ENCODE data around the gene ZNF304. TPM values are rescaled to one million over a fixed set of nuclear protein-coding genes. Genes with fewer than 3 reads are reported as not detected.

The ZNF304 gene
- total and polyA plus RNA-seq, 2 of the 4 experiments (the other 2 are of a cell fraction): 3.9 to 16.1 TPM

- Histone ChIP-seq H2BK20ac (ENCODE audit: low read depth, low read length) (no peak overlapping the region), H2AK5ac (ENCODE audit: low read depth, low read length) (no peak overlapping the region), H2AK9ac (replicated peaks; ENCODE audit: low read depth, low read length, poor library complexity) (no peak overlapping the region), H4K20me1 (ENCODE audit: insufficient read depth, low read length) (0 out of 2 replicates have a peak, but pooled peaks cover 6% of the 10 kb centered on the region), H3K9me1 (ENCODE audit: insufficient read depth, low read length) (peaks cover 7% of the 10 kb centered on the region), H4K8ac (ENCODE audit: low read depth in 2 of 2, low read length in 2 of 2) (no peak overlapping the region), H3K79me1 (ENCODE audit: low read depth in 1 of 2, low read length in 2 of 2) (peaks cover 28 to 60% of the 10 kb centered on the region in 2 experiments; a peak in 3 of 4 replicates), H3K56ac (ENCODE audit: extremely low read depth, insufficient read depth, low read length) (no peak overlapping the region), H2AFZ (replicated peaks; ENCODE audit: low read length, poor library complexity) (no peak overlapping the region), H3K4me2 (ENCODE audit: low read depth, low read length) (no peak overlapping the region), H3K23ac (ENCODE audit: low read depth, low read length) (no peak overlapping the region), H3K18ac (ENCODE audit: low read depth, low read length) (no peak overlapping the region), H3K4me1 (ENCODE audit: control insufficient read depth, insufficient read depth, low read length) (peaks cover 1% of the 10 kb centered on the region; the same call in 1 of the 2 replicates), H4K91ac (ENCODE audit: insufficient read depth, low read depth, low read length) (no peak overlapping the region), H3K4ac (ENCODE audit: low read depth, low read length) (no peak overlapping the region), H3K27me3 (ENCODE audit: control insufficient read depth, insufficient read depth, low read length) (no peaks in the 10 kb centered on the region), H3K14ac (replicated peaks; ENCODE audit: low read depth, low read length) (no peak overlapping the region), H3K36me3 (ENCODE audit: control insufficient read depth, insufficient read depth, low read length) (peaks cover 52% of the 10 kb centered on the region), H2BK120ac (ENCODE audit: low read depth, low read length) (no peak overlapping the region), H3K4me3 (ENCODE audit: insufficient read depth, low read depth, low read length) (no peak overlapping the region), H3K9me3 (ENCODE audit: control insufficient read depth, insufficient read depth, low read length) (peaks cover 2% of the 10 kb centered on the region; the same call in 1 of the 2 replicates), H2BK5ac (ENCODE audit: low read depth, low read length, poor library complexity, severe bottlenecking) (no peak overlapping the region), H3K9ac (ENCODE audit: low read depth, low read length) (no peak overlapping the region), H3K27ac (ENCODE audit: insufficient read depth, low read length) (no peak overlapping the region), H2BK15ac (ENCODE audit: low read depth, low read length) (no peak overlapping the region), H4K5ac (ENCODE audit: low read depth, low read length) (no peak overlapping the region)
- no TSS peak for BruUV-seq (replicated peaks)
- in situ Hi-C loops (cut with MboI; ENCODE audit: low sequenced_read_pairs) (no loop called here), intact Hi-C loops (cut with micrococcal nuclease) (no loop called here), dilution Hi-C loops (cut with HindIII; ENCODE audit: low sequenced_read_pairs, unreplicated experiment) (no loop called here)
- POLR2A ChIA-PET (ENCODE audit: unreplicated experiment): no interaction called here
- 80% methylated on average over 1 of the region's 5 CpGs; no CpG with 5 or more reads in 1 of the 2 experiments for WGBS, 2 experiments (ENCODE audit: extremely low coverage in 2 of 2, insufficient read length in 1 of 2)
- DNase-seq: no peak
- CTCF ChIA-PET: no interaction called here
- no peak for ATAC-seq (ENCODE audit: low read depth)
- TF ChIP-seq RAD21 (IDR thresholded peaks at IDR 0.05; ENCODE audit: low read length): no peak
- no peak for TF ChIP-seq BHLHE40 (IDR thresholded peaks at IDR 0.05; ENCODE audit: low read depth, low read length)
- TF ChIP-seq CEBPB (IDR thresholded peaks at IDR 0.05; ENCODE audit: low read depth, low read length): no peak
- TF ChIP-seq NFE2L2 (IDR thresholded peaks at IDR 0.05; ENCODE audit: low read depth, low read length): no peak
- TF ChIP-seq POLR2A (IDR thresholded peaks at IDR 0.05; ENCODE audit: low read depth, low read length): no peak
- TF ChIP-seq FOS (IDR thresholded peaks at IDR 0.05; ENCODE audit: low read depth, low read length): no peak
- TF ChIP-seq MAFK (IDR thresholded peaks at IDR 0.05; ENCODE audit: low read depth, low read length): no peak
- TF ChIP-seq CHD1 (IDR thresholded peaks at IDR 0.05; ENCODE audit: low read depth, low read length): no peak
- no peak for TF ChIP-seq MAZ (IDR thresholded peaks at IDR 0.05; ENCODE audit: borderline replicate concordance, low read depth, low read length)
Observed at GRCh38 chr19:57357406-57357805, 6.3 kb downstream of the ZNF304 start.

All from IMR-90 (cell line).